ENCODE data around the gene LILRB5. TPM values are rescaled to one million over a fixed set of nuclear protein-coding genes. Genes with fewer than 3 reads are reported as not detected.
A peak's percentile ranks its signal among the peaks of the same experiment; 100 is the strongest.
"Not testable (repeated sequence)": the region's sequence is repeated elsewhere in the genome, so short reads cannot be mapped to it uniquely, and the experiment has no call there.

The LILRB5 gene
- polyA plus RNA-seq, 3 donors: 0.14 to 1.1 (median 0.17) TPM

DNA sequence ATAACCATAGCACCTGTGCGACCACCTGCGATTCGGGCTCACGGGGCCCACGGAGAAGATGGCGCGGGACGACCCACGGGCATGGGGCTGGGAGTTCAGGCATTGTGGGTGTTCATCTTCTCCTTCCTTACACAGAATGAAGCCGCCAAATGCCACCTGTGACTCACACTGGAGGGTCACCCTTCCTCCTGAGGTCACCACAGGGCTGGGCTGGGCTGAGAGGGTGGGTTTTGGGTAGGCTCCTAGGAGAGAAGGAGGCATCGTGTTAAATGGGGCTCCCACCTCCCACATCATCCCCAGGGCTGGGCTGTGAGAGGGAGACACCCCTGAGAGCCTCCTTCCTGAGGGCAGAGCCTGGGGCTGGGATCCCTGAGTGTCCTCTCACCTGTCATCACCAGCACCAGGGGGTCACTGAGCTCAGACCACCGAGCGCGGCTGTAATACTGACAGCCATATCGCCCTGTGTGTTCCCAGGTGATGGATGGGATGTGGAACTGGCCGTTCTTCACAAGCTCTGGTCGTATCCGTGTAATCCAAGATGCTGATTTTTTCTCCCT is 22.4 kb upstream of the LILRB5 start:
- Histone ChIP-seq H3K4me2 (replicated peaks; ENCODE audit: extremely low read depth, low read length, poor library complexity, severe bottlenecking) (peak overlapping the region; percentile 86), H3K27ac (ENCODE audit: low read depth in 1 of 2, low read length in 2 of 2) (peak overlapping the region; percentile 79 to 94), H3K9me3 (replicated peaks in 1 of 2; ENCODE audit: control insufficient read depth in 1 of 2, insufficient read depth in 1 of 2, low read length in 2 of 2) (no peaks in the 10 kb centered on the region), H3K4me1 (ENCODE audit: control insufficient read depth in 1 of 2, insufficient read depth in 2 of 2, low read length in 2 of 2) (peaks cover 75 to 91% of the 10 kb centered on the region in 2 donors), H3K27me3 (ENCODE audit: control insufficient read depth in 2 of 2, insufficient read depth in 2 of 2, low read length in 2 of 2) (no peaks in the 10 kb centered on the region), H2AFZ (ENCODE audit: insufficient read depth, low read depth, low read length, poor library complexity, severe bottlenecking) (no peak overlapping the region), H4K20me1 (ENCODE audit: insufficient read depth, low read length) (peaks cover 51% of the 10 kb centered on the region), H3K9ac (ENCODE audit: insufficient read depth, low read length, poor library complexity, severe bottlenecking) (peak overlapping the region; percentile 78), H3K36me3 (replicated peaks in 1 of 2; ENCODE audit: control insufficient read depth in 1 of 2, insufficient read depth in 2 of 2, low read length in 2 of 2) (peaks cover 52 to 56% of the 10 kb centered on the region in 2 donors), H3K4me3 (replicated peaks in 1 of 3; ENCODE audit: low read depth in 2 of 3, low read length in 3 of 3) (peak overlapping the region; percentile 57 to 90 (median 72)), H3K79me2 (ENCODE audit: insufficient read depth, low read length) (peaks cover 46% of the 10 kb centered on the region)
- no CpG with 5 or more reads among the region's 18 CpGs for WGBS (ENCODE audit: insufficient coverage)
- TF ChIP-seq, protein P1, sequence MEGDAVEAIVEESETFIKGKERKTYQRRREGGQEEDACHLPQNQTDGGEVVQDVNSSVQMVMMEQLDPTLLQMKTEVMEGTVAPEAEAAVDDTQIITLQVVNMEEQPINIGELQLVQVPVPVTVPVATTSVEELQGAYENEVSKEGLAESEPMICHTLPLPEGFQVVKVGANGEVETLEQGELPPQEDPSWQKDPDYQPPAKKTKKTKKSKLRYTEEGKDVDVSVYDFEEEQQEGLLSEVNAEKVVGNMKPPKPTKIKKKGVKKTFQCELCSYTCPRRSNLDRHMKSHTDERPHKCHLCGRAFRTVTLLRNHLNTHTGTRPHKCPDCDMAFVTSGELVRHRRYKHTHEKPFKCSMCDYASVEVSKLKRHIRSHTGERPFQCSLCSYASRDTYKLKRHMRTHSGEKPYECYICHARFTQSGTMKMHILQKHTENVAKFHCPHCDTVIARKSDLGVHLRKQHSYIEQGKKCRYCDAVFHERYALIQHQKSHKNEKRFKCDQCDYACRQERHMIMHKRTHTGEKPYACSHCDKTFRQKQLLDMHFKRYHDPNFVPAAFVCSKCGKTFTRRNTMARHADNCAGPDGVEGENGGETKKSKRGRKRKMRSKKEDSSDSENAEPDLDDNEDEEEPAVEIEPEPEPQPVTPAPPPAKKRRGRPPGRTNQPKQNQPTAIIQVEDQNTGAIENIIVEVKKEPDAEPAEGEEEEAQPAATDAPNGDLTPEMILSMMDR (IDR thresholded peaks at IDR 0.05): no peak
- H3K9me3 Mint-ChIP-seq: peaks cover 0 to 3% (median 0%) of the 10 kb centered on the region in 7 donors
- peak overlapping the region; percentile 95 to 100 (median 99) for H3K27ac Mint-ChIP-seq
- H3K4me1 Mint-ChIP-seq: peaks cover 91% of the 10 kb centered on the region
- peak overlapping the region; percentile 99 for H3K4me3 Mint-ChIP-seq
- H3K36me3 Mint-ChIP-seq: peaks cover 52 to 59% of the 10 kb centered on the region in 2 donors
- DNase-seq: peak in 2 of 3 donors; percentile 40 to 60
- intact Hi-C loops (cut with micrococcal nuclease): loop anchor here in 1 of 2 donors (5.0 kb wide), 1 partner anchor 33 kb away; the partner anchor contains the start of gene LILRA5
- H3K27me3 Mint-ChIP-seq (ENCODE audit: low read depth in 3 of 3): no peaks in the 10 kb centered on the region

DNA sequence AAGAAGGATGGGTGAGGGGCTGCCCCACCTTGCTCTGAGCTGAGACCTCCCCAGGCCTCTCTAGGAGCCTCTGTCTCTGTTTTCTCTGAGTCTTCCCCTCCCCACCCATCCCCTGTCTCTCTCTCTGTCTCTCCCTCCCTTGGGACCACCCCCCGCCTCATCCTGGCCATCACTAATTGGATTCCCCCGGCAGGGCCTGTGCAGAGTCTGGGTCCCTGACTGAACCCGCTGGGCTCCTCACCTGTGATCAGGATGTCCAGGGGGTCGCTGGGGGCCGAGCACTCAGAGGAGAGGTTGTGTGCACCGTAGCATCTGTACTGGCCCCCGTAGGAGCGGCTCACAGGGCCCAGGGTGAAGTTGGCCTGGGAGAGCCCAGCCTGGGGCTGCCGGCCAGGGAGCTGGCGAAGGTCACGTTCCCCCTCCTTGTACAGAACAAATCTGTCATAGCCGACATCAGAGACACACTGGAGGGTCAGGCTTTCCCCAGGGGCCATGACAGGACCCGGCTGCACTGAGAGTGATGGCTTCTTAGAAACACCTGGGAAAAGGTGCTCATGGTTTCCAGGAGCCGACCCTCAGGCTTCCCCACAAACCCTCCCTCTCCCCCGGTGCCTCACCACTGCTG is 21.6 kb upstream of the LILRB5 start:
- H3K36me3 ChIP-seq (replicated peaks in 1 of 2; ENCODE audit: control insufficient read depth in 1 of 2, insufficient read depth in 2 of 2, low read length in 2 of 2): peaks cover 60 to 64% of the 10 kb centered on the region in 2 donors
- Mint-ChIP-seq H3K36me3 (peaks cover 58 to 67% of the 10 kb centered on the region in 2 donors), H3K4me3 (peak overlapping the region; percentile 99), H3K4me1 (peaks cover 92% of the 10 kb centered on the region), H3K27ac (peak overlapping the region in 6 of 7 donors; percentile 87 to 99 (median 97))
- not testable (repeated sequence) for H3K27me3 Mint-ChIP-seq (ENCODE audit: low read depth in 3 of 3); DNase-seq; H3K9me3 Mint-ChIP-seq; H3K27me3 ChIP-seq (ENCODE audit: control insufficient read depth in 2 of 2, insufficient read depth in 2 of 2, low read length in 2 of 2); H2AFZ ChIP-seq (ENCODE audit: insufficient read depth, low read depth, low read length, poor library complexity, severe bottlenecking); H3K9me3 ChIP-seq (replicated peaks in 1 of 2; ENCODE audit: control insufficient read depth in 1 of 2, insufficient read depth in 1 of 2, low read length in 2 of 2)
- peaks cover 77 to 91% of the 10 kb centered on the region in 2 donors for H3K4me1 ChIP-seq (ENCODE audit: control insufficient read depth in 1 of 2, insufficient read depth in 2 of 2, low read length in 2 of 2)
- intact Hi-C loops (cut with micrococcal nuclease): loop anchor here in 1 of 2 donors (5.0 kb wide), 1 partner anchor 34 kb away; the partner anchor contains the start of gene LILRA5
- 96% methylated on average over 13 of the region's 15 CpGs for WGBS (ENCODE audit: insufficient coverage)
- peak overlapping the region in 1 of 2 donors; percentile 94 for H3K27ac ChIP-seq (ENCODE audit: low read depth in 1 of 2, low read length in 2 of 2)
- H3K4me2 ChIP-seq (replicated peaks; ENCODE audit: extremely low read depth, low read length, poor library complexity, severe bottlenecking): peak overlapping the region; percentile 86
- peak overlapping the region; percentile 78 for H3K9ac ChIP-seq (ENCODE audit: insufficient read depth, low read length, poor library complexity, severe bottlenecking)
- H4K20me1 ChIP-seq (ENCODE audit: insufficient read depth, low read length): peaks cover 55% of the 10 kb centered on the region
- H3K79me2 ChIP-seq (ENCODE audit: insufficient read depth, low read length): peaks cover 46% of the 10 kb centered on the region
- H3K4me3 ChIP-seq (replicated peaks in 1 of 3; ENCODE audit: low read depth in 2 of 3, low read length in 3 of 3): peak overlapping the region; percentile 57 to 90 (median 72)

DNA sequence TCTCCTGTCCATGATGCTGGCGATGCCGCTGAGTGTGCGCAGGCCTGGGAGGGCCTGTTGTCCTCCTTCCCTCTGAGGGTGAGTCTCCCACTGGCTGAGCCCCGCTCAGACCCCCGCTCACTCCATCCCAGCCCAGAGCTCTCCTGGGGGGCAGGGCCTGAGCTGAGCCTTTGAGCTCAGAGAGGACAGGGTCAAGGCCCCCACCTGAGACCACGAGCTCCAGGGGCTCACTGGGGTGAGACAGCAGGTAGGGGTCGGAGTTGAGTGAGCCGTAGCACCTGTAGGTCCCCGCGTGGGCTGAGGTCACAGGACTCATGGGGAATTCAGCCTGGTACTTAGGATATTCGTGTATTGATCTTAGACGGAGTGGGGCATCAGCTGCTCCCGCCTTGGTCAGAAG is 21.0 kb upstream of the LILRB5 start:
- peak overlapping the region; percentile 41 to 94 for H3K27ac ChIP-seq (ENCODE audit: low read depth in 1 of 2, low read length in 2 of 2)
- not testable (repeated sequence) for H3K9me3 Mint-ChIP-seq; H3K27me3 Mint-ChIP-seq (ENCODE audit: low read depth in 3 of 3); H2AFZ ChIP-seq (ENCODE audit: insufficient read depth, low read depth, low read length, poor library complexity, severe bottlenecking); DNase-seq; H3K9me3 ChIP-seq (replicated peaks in 1 of 2; ENCODE audit: control insufficient read depth in 1 of 2, insufficient read depth in 1 of 2, low read length in 2 of 2); H3K27me3 ChIP-seq (ENCODE audit: control insufficient read depth in 2 of 2, insufficient read depth in 2 of 2, low read length in 2 of 2)
- H3K4me2 ChIP-seq (replicated peaks; ENCODE audit: extremely low read depth, low read length, poor library complexity, severe bottlenecking): peak overlapping the region; percentile 86
- WGBS (ENCODE audit: insufficient coverage): 99% methylated on average over 11 of the region's 13 CpGs
- H3K36me3 ChIP-seq (replicated peaks in 1 of 2; ENCODE audit: control insufficient read depth in 1 of 2, insufficient read depth in 2 of 2, low read length in 2 of 2): peaks cover 60 to 66% of the 10 kb centered on the region in 2 donors
- H3K4me1 Mint-ChIP-seq: peaks cover 92% of the 10 kb centered on the region
- H4K20me1 ChIP-seq (ENCODE audit: insufficient read depth, low read length): peaks cover 55% of the 10 kb centered on the region
- peak overlapping the region in 6 of 7 donors; percentile 41 to 87 (median 70) for H3K27ac Mint-ChIP-seq
- intact Hi-C loops (cut with micrococcal nuclease): loop anchor here in 1 of 2 donors (5.0 kb wide), 1 partner anchor 34 kb away; the partner anchor contains the start of gene LILRA5
- H3K36me3 Mint-ChIP-seq: peaks cover 60 to 72% of the 10 kb centered on the region in 2 donors
- H3K4me3 Mint-ChIP-seq: peak overlapping the region; percentile 60 to 99
- peaks cover 46% of the 10 kb centered on the region for H3K79me2 ChIP-seq (ENCODE audit: insufficient read depth, low read length)
- H3K4me3 ChIP-seq (replicated peaks in 1 of 3; ENCODE audit: low read depth in 2 of 3, low read length in 3 of 3): peak overlapping the region in 2 of 3 experiments; percentile 15 to 90
- peak overlapping the region; percentile 40 for H3K9ac ChIP-seq (ENCODE audit: insufficient read depth, low read length, poor library complexity, severe bottlenecking)
- H3K4me1 ChIP-seq (ENCODE audit: control insufficient read depth in 1 of 2, insufficient read depth in 2 of 2, low read length in 2 of 2): peaks cover 77 to 91% of the 10 kb centered on the region in 2 donors

Measured in CD14-positive monocyte (primary cell).